GM12878 (cell line): ENCODE data around the gene FXYD3. TPM values are rescaled to one million over a fixed set of nuclear protein-coding genes. Genes with fewer than 3 reads are reported as not detected.
A peak's percentile ranks its signal among the peaks of the same experiment; 100 is the strongest.

Experiments used
- ATAC-seq: fragments of 200-7000 bp; cut with Tn5 transposase; 3 replicates; pipeline ENCODE4 v1.9.1; 2020; ENCODE audit warnings: mild to moderate bottlenecking, moderate library complexity
- BruUV-seq: library from RNA; stranded (reverse); fragments of 400-500 nt; replicated peaks from 2 replicates; lab custom pipeline; 2021; lab: Mats Ljungman, UMichigan
- CTCF ChIA-PET: fragments of 300-600 bp; sonication (Branson Sonifier 250); formaldehyde crosslinking; extraction: SDS; loops from one replicate; lab custom pipeline; 2021; ENCODE audit warnings: inconsistent platforms; lab: Yijun Ruan, JAX
- POLR2A ChIA-PET: fragments of 350-600 bp; formaldehyde crosslinking; extraction: SDS; loops from one replicate; lab custom pipeline; 2021; ENCODE audit warnings: inconsistent platforms; lab: Charles Lee
- RAD21 ChIA-PET: fragments of 300-600 bp; sonication (Branson Sonifier 250); formaldehyde crosslinking; loops from one replicate; lab custom pipeline; 2023; ENCODE audit warnings: antibody characterized with exemption; ENCODE audit not compliant: unreplicated experiment; lab: Charles Lee
- SMC1A ChIA-PET: fragments of 300-600 bp; sonication (Branson Sonifier 250); formaldehyde crosslinking; loops from one replicate; lab custom pipeline; 2023; ENCODE audit not compliant: unreplicated experiment, uncharacterized antibody; lab: Charles Lee
- DNase-seq: peaks from one replicate; pipeline ENCODE4 v3.0.0-alpha.2; 2011; ENCODE audit warnings: low read depth, low spot score
- FAIRE-seq: peaks from 3 replicates; lab custom pipeline; 2011; peaks lifted over from hg19 to GRCh38; lab: Jason Lieb, UNC
- H2AFZ ChIP-seq: 2 replicates; pipeline ENCODE4 v1.6.0; 2011; ENCODE audit warnings: low read depth, low read length, control low read depth; ENCODE audit not compliant: control insufficient read depth
- H3K27ac ChIP-seq: 2 replicates; pipeline ENCODE4 v1.5.1; 2011; ENCODE audit warnings: control low read depth; ENCODE audit not compliant: control insufficient read depth, insufficient read depth
- H3K27me3 ChIP-seq, 2 experiments: replicated peaks in 1 of 2; 2 replicates each; pipeline versions ENCODE4 v1.6.0 to v1.6.1; 2011; ENCODE audit warnings: low read length in 1 of 2; ENCODE audit not compliant: control insufficient read depth in 2 of 2, insufficient read depth in 2 of 2
- H3K36me3 ChIP-seq, 2 experiments: 2 replicates each; pipeline ENCODE4 v1.5.1; 2011; ENCODE audit warnings: low read length in 1 of 2; ENCODE audit not compliant: control insufficient read depth in 2 of 2, insufficient read depth in 2 of 2
- H3K4me1 ChIP-seq: 2 replicates; pipeline ENCODE4 v1.6.1; 2011; ENCODE audit warnings: mild to moderate bottlenecking, low read length, moderate library complexity, mixed read lengths; ENCODE audit not compliant: control insufficient read depth, insufficient read depth
- H3K4me2 ChIP-seq: 2 replicates; pipeline ENCODE4 v1.6.0; 2011; ENCODE audit warnings: control low read depth; ENCODE audit not compliant: control insufficient read depth, insufficient read depth
- H3K4me3 ChIP-seq: fragments of 200-600 bp; sonication (generic); 2 replicates; pipeline ENCODE4 v1.5.1; 2016
- H3K79me2 ChIP-seq: 2 replicates; pipeline ENCODE4 v1.6.0; 2011; ENCODE audit warnings: low read length; ENCODE audit not compliant: control insufficient read depth, insufficient read depth
- H3K9ac ChIP-seq: 2 replicates; pipeline ENCODE4 v1.8.0; 2011; ENCODE audit warnings: low read length, control low read depth, mixed read lengths; ENCODE audit not compliant: control insufficient read depth, insufficient read depth
- H3K9me3 ChIP-seq: replicated peaks from 3 replicates; pipeline ENCODE4 v1.5.1; 2011; ENCODE audit warnings: mild to moderate bottlenecking, low read length; ENCODE audit not compliant: control insufficient read depth, insufficient read depth
- H4K20me1 ChIP-seq: 2 replicates; pipeline ENCODE4 v1.6.0; 2011; ENCODE audit not compliant: control insufficient read depth, insufficient read depth
- BMI1 ChIP-seq: fragments of 450-650 bp; IDR thresholded peaks from 2 replicates; pipeline ENCODE4 v1.6.1; 2016; ENCODE audit warnings: mild to moderate bottlenecking, moderate library complexity, borderline replicate concordance
- FOXK2 ChIP-seq: fragments of 450-650 bp; IDR thresholded peaks from 2 replicates; pipeline ENCODE4 v1.6.1; 2017; ENCODE audit warnings: mild to moderate bottlenecking, moderate library complexity
- HDAC2 ChIP-seq: fragments of 200-600 bp; sonication (generic); IDR thresholded peaks from 2 replicates; pipeline ENCODE4 v1.6.1; 2017
- RAD21 ChIP-seq: IDR thresholded peaks from 2 replicates; pipeline ENCODE4 v1.6.1; 2011; ENCODE audit warnings: mild to moderate bottlenecking, low read depth, low read length, moderate library complexity; ENCODE audit not compliant: insufficient read depth
- RAD51 ChIP-seq: fragments of 450-650 bp; IDR thresholded peaks from 2 replicates; pipeline ENCODE4 v1.6.1; 2016; ENCODE audit warnings: moderate library complexity, mild to moderate bottlenecking, inconsistent platforms
- SMC3 ChIP-seq: IDR thresholded peaks from 2 replicates; pipeline ENCODE4 v1.6.1; 2011; ENCODE audit warnings: low read length, improper control_type of control experiment, borderline replicate concordance
- TCF3 ChIP-seq: IDR thresholded peaks from 2 replicates; pipeline ENCODE4 v1.6.1; 2012; ENCODE audit warnings: low read depth, mild to moderate bottlenecking, low read length, borderline replicate concordance; ENCODE audit not compliant: insufficient read depth
- WGBS: methylation state at CpG from one replicate; pipeline ENCODE4 v1.1.6; 2016; ENCODE audit warnings: low lambda C conversion rate; ENCODE audit not compliant: insufficient replicate concordance, insufficient coverage; ENCODE audit errors: missing lambda C conversion rate; 5-methylcytosine and 5-hydroxymethylcytosine counted together
- in situ Hi-C: fragments of 300-500 bp; cut with MboI; formaldehyde crosslinking; loops from 9 replicates; pipeline ENCODE4 v1.14.3; 2018; ENCODE audit warnings: mixed read lengths
- intact Hi-C: fragments of 100-400 bp; cut with micrococcal nuclease; formaldehyde crosslinking; loops from one replicate; pipeline ENCODE4 v1.14.2; 2022; ENCODE audit not compliant: unreplicated experiment
- polyA plus RNA-seq, 11 experiments: library from polyadenylated mRNA; depleted of rRNA in 4 of 11; unstranded in 6 of 11; stranded (reverse) in 5 of 11; fragments of >200 nt; fragmentation: Nextera tagmentation in 4 of 11; fragmentation: Illumina TruSeq in 1 of 11; extraction: Ambion mirVana in 4 of 11; extraction: Trizol in 1 of 11; gene quantifications; 1 replicate in 1 of 11; 2 replicates in 10 of 11; pipeline versions ENCODE4 v1.2.1 to v1.2.3, GENCODE V29; 2011 to 2016; ENCODE audit warnings: inconsistent platforms in 2 of 11, missing spikeins in 2 of 11, low read depth in 1 of 11
- total RNA-seq, 4 experiments: library from RNA; depleted of rRNA in 3 of 4; stranded (reverse); fragments of >200 nt in 3 of 4; fragmentation: Illumina TruSeq in 1 of 4; extraction: Trizol in 1 of 4; gene quantifications; 2 replicates each; pipeline versions ENCODE4 v1.2.1 to v1.2.3, GENCODE V29; 2013 to 2021
- TF ChIP-seq, protein P1 (sequence below): fragments of 450-650 bp; IDR thresholded peaks from 2 replicates; pipeline ENCODE4 v1.6.1; 2017; ENCODE audit warnings: mild to moderate bottlenecking, moderate library complexity

FXYD3 gene
- total and polyA plus RNA-seq, 10 of the 15 experiments (the other 5 are each of a cell fraction or from before 2014, with no cell fraction given): 0.09 to 0.44 TPM; not detected in 8

DNA sequence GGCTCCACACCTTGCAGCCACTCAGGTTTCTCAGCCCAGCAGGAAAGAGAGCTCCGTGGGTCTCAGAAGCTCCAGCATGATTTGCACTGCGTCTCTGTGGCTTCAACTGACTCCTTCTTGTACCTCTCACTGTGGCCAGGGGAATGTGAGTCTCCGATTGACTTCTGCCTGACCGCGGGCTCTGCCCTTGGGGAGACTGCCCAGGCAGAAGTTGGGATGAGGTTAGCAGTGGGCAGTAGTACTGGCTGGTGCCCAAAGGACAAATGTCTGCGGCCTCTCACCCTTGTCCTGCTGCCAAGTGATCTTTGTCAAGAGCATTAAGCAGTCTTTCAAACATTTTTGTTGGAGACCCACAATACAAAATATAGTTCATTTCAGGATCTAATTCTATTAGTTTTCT is 34.4 kb upstream of the FXYD3 start:
- SMC1A ChIA-PET: interaction anchor here (0.6 kb wide), 1 partner anchor 11 kb away, joined by 3 read pairs; no protein-coding TSS in a partner anchor
- intact Hi-C loops: no loop called here
- H3K27ac ChIP-seq: no peak overlapping the region
- FAIRE-seq (no peak), ATAC-seq (no peak), DNase-seq (no peak)
- no peaks in the 10 kb centered on the region for H3K27me3 ChIP-seq
- in situ Hi-C loops: no loop called here
- BruUV-seq: no TSS peak
- no peak overlapping the region for H3K9ac ChIP-seq
- no peaks in the 10 kb centered on the region for H4K20me1 ChIP-seq
- no peak overlapping the region for H3K4me3 ChIP-seq
- RAD21 ChIA-PET: interaction anchor here (2.6 kb wide), 1 partner anchor 15 kb away, joined by 6 read pairs; no protein-coding TSS in a partner anchor
- H3K9me3 ChIP-seq: no peaks in the 10 kb centered on the region
- H3K4me1 ChIP-seq: peaks cover 14% of the 10 kb centered on the region
- no peak overlapping the region for H3K4me2 ChIP-seq
- no peaks in the 10 kb centered on the region for H3K79me2 ChIP-seq
- CTCF ChIA-PET: interaction anchor here (1.1 to 2.2 kb wide), 3 partner anchors 14 to 54 kb away, joined by 3 to 12 read pairs (median 3); no protein-coding TSS in a partner anchor
- 74% methylated on average over 6 of the region's 6 CpGs for WGBS
- POLR2A ChIA-PET: no interaction called here
- no peaks in the 10 kb centered on the region for H3K36me3 ChIP-seq
- no peak overlapping the region for H2AFZ ChIP-seq
- TF ChIP-seq SMC3: no peak
- TF ChIP-seq HDAC2: no peak
- no peak for TF ChIP-seq BMI1
- no peak for TF ChIP-seq RAD51
- TF ChIP-seq TCF3: no peak
- TF ChIP-seq FOXK2: no peak
- TF ChIP-seq, all 136 proteins: peak for 0

DNA sequence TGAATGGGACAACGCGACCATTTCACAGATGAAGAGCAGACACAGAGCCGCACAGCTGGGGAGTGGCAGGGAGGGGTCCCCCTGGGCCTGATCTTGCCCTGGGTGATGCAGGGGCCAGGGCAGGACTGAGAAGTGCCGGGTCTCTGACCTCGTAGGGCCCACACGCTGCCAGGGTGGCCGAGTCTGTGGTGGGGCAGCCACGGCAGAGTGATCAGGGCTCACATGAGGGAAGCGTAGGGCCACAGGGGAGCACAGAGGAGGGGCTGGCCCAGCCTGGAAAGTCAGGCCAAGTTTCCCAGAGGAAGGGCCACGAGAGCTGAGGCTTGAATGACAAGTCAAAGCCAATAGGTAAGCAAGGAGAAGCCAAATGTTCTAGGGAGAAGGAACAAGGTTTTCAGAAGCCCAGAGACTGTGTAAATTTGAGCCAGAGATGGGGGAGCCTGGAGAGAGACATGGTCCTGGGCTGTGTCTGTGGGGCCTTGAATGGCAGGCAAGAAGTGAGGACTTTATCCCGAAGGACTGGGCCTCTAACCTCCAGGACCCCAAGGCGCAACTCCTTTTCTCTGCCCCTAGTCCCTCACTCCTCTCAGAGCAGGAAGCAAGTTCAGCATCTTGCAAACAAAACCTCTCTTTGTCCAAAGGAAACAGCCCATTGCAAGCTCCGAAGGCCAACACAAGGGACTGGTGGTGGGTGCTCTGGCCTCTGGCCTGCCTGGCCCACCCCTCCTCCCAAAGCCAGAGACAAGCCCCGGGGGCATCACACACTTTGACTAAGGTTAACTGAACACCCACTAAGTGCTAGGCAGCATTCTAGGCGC is 31.7 kb upstream of the FXYD3 start:
- H3K4me2 ChIP-seq: no peak overlapping the region
- no peaks in the 10 kb centered on the region for H4K20me1 ChIP-seq
- peak overlapping the region; percentile 1; the same call in 1 of the 2 replicates for H2AFZ ChIP-seq
- no TSS peak for BruUV-seq
- ChIA-PET RAD21 (interaction anchor here (1.0 kb wide), 1 partner anchor 17 kb away, joined by 3 read pairs; no protein-coding TSS in a partner anchor), SMC1A (interaction anchor here (1.0 kb wide), 1 partner anchor 17 kb away, joined by 5 read pairs; no protein-coding TSS in a partner anchor), POLR2A (interaction anchor here (0.6 kb wide), 1 partner anchor 121 kb away, joined by 4 read pairs; no protein-coding TSS in a partner anchor), CTCF (interaction anchor here (0.9 to 4.4 kb wide), 4 partner anchors 14 to 40 kb away, joined by 4 to 66 read pairs (median 17); no protein-coding TSS in a partner anchor)
- FAIRE-seq: no peak
- ATAC-seq: no peak
- no peak overlapping the region for H3K4me3 ChIP-seq
- no peaks in the 10 kb centered on the region for H3K36me3 ChIP-seq
- H3K9ac ChIP-seq: no peak overlapping the region
- H3K9me3 ChIP-seq: no peaks in the 10 kb centered on the region
- no peak for DNase-seq
- intact Hi-C loops (no loop called here), in situ Hi-C loops (no loop called here)
- no peak overlapping the region for H3K27ac ChIP-seq
- H3K27me3 ChIP-seq: no peaks in the 10 kb centered on the region; a peak in 1 of 4 replicates
- 35% methylated on average over 15 of the region's 15 CpGs for WGBS
- H3K4me1 ChIP-seq: peaks cover 21% of the 10 kb centered on the region
- H3K79me2 ChIP-seq: no peaks in the 10 kb centered on the region
- TF ChIP-seq, protein P1, sequence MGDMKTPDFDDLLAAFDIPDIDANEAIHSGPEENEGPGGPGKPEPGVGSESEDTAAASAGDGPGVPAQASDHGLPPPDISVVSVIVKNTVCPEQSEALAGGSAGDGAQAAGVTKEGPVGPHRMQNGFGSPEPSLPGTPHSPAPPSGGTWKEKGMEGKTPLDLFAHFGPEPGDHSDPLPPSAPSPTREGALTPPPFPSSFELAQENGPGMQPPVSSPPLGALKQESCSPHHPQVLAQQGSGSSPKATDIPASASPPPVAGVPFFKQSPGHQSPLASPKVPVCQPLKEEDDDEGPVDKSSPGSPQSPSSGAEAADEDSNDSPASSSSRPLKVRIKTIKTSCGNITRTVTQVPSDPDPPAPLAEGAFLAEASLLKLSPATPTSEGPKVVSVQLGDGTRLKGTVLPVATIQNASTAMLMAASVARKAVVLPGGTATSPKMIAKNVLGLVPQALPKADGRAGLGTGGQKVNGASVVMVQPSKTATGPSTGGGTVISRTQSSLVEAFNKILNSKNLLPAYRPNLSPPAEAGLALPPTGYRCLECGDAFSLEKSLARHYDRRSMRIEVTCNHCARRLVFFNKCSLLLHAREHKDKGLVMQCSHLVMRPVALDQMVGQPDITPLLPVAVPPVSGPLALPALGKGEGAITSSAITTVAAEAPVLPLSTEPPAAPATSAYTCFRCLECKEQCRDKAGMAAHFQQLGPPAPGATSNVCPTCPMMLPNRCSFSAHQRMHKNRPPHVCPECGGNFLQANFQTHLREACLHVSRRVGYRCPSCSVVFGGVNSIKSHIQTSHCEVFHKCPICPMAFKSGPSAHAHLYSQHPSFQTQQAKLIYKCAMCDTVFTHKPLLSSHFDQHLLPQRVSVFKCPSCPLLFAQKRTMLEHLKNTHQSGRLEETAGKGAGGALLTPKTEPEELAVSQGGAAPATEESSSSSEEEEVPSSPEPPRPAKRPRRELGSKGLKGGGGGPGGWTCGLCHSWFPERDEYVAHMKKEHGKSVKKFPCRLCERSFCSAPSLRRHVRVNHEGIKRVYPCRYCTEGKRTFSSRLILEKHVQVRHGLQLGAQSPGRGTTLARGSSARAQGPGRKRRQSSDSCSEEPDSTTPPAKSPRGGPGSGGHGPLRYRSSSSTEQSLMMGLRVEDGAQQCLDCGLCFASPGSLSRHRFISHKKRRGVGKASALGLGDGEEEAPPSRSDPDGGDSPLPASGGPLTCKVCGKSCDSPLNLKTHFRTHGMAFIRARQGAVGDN: no peak
- TF ChIP-seq RAD21: no peak
